Midbrain (tissue), 1 donor: ENCODE results near the gene CDC14B.
"Not testable (repeated sequence)": the region's sequence is repeated elsewhere in the genome, so short reads cannot be mapped to it uniquely, and the experiment has no call there.

Experiments used
- DNase-seq: peaks from one replicate; lab custom pipeline; 2025; lab: John Stamatoyannopoulos, UW

CDC14B gene

DNA sequence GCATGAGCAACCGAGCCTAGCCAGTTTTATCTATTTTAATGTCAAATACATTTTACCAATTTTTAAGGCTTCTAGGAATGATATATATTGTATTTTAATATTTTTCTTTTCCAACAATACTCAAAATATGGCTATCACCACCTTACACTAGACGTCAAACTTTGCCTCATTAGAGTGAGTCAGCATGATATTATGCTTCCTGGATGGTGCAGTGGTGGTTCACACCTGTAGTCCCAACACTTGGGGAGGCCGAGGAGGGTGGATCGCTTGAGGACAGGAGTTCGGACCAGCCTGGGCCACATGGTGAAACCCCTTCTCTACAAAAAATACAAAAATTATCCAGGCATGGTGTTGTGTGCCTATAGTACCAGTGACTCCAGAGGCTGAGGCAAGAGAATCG lies 7.3 kb upstream of the CDC14B start:
- no peak for DNase-seq

DNA sequence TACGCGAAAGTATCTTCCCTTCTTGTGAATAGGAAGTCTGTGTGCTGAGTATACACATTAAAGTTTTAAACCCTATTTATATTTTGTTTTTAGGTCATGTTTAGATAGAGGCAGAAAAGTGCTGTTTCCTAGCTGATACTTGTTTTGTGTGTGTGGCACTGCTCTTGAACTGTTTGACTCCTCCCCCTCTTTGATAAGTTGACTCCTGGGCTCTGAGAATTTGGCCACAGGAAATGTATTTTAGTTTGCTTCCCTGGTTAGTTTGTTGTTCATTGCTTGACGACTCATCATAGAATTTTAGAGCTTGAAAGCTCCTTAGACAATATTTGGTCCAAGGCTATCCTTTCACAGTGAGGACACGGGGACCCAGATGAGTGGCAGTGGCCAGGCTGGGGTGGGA lies 2.0 kb upstream of the CDC14B start:
- DNase-seq: no peak

DNA sequence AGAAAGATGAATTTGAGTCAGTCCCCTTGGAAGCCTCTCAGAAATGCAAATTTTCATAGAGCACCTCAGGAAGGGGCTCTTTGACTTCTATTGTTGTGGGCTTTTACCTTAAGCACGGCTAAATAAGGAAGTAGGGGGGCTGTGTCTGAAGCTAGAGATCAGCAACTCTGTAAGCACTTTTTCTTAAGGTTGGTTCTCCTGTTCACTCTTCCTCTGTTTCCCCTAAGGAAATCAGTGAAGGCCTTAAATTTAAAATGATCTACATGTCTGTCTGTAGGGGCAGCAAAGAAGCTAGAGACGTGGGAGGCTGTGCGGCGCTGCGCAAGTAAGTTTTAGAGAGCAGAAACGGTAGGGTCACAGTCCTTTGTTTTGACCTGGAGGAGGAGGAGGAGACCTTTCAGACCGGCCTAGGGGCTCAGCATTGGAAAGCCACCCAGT lies 1.2 kb upstream of the CDC14B start:
- DNase-seq: no peak

DNA sequence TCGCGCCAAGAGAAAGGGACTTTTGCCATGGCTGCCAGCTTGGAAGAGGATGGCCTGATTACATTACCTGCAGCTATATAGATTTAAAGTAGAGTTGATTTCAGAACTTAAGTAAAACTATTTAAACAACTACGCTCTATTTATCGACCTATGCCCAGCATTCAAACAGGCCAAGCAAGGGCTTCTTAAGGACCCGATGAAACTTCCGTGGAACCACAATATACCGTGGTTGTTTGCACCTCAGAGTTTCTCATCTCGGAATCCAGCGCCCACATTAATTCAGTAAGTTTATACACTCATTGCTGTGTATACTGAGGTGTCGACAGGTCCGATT lies 505 bp upstream of the CDC14B start:
- DNase-seq: no peak

DNA sequence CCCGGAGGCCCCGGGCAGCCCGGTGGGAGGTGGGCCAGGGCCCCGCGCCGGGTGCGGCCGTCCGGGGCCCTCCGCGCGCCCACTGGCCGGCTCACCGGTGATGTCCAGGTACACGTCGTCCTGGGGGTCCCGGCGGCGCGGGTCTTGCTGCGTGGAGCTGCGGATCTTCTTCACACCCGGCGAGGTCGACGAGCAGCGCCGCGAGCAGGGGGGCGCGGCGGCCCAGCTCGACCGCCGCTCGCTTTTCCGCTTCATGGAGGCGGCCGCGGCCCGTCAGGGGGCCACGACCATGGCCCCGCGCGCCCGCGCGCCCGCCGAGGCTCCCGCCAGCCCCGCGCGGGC lies 548 bp downstream of the CDC14B start:
- no peak for DNase-seq

DNA sequence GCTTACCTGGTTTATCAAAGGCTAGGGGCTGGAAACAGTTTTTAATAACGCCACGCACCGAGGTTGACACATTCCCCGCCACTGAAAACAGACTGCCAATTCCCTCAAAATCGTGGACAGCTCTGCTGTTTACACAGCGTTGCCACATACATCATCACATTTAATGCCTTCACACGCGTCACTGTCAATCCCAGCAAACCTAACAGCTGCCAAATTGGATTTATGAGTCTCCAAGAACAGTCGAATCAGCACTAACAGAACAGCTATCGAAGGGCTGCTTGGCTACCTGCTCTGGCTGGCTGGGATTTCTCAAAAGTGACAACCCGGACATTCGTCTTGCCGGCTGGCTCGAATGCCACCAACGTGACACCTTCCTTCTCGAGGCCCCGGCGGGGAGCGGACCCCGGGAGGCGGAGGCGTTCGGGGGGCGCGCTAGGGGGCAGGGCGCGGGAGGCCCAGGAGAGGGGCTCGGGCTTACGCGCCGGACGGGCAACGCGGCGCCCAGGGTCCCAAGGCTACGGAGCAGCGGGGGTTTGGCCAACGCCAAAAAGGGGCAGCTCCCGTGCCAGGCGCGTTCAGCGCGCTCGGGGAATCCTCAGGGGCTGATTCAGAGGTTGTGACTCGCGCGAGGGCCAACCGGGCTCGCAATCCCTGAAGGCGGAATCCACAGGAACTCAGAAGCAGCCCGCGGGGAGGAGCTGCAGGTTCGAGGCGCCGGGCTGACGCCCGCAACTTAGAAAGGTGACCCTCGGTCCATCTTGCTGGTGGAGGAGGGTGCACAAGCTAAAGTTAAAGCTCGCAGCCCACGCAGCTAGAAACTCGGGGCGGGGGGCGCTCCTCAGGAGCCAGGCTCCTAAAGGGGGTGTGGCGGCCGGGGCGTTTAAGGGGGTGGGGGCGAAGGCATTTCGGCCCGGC lies 1.2 kb downstream of the CDC14B start:
- DNase-seq: peak; percentile 56

DNA sequence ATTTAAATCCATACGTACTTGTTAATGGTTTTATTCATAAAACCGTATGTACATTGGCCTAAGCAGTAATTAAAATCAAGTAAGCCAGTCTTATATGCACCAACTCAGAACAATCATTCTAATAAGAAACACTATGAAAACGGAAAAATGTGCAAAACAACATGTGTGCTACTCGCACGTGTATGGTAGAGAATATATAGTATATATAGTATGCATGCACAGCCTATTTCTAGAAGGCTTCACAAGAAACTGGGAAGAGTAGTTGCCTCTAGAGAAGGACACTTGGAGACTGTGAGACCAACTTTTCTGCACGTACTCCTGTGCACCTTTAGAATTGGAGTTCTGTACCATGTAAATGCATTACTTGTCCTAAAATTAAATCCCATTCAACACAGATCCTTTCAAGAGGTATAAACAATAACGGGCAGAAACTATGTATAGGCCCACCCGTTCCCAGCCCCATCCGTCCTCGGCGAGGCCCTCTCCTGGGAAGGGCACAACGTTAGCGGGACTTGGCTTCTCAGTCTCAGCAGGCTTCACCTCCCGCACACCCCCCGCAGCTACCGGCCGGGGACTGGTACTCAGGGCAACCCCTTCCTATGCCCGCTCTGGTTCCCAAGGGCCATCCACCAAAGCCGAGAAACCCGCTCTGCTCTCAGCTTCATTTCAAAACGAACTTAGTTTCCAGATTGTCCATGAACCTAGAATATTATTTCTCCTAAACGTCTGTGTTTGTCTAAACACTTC lies 2.0 kb downstream of the CDC14B start:
- DNase-seq: peak; percentile 44

DNA sequence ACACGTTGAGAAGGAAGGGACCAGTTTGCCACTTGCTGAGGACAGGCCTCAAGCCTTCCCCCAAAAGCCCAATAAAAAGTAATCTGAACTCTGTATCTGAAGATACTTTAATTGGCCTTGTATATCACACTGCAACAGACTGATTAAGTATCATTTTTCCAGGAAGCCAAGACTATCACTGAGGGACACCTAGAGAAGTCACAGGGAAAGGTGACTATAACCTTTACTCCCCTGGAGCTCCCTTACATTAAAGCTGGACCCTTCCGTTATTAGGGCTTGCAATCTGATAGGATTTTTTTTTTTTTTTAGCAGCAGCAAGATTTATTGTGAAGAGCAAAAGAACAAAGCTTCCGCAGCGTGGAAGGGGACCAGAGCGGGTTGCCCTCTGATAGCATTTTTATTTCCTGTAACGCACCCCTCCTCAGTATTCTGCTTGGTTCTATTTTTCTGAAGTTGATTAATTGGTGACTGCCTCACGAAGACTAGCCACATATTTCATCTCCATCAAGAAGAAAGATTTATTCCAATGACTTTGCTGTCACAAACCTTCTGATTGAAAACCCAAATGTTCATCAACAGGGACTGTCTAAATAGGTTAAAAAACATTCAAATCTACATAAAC lies 2.7 kb downstream of the CDC14B start:
- DNase-seq: no peak

DNA sequence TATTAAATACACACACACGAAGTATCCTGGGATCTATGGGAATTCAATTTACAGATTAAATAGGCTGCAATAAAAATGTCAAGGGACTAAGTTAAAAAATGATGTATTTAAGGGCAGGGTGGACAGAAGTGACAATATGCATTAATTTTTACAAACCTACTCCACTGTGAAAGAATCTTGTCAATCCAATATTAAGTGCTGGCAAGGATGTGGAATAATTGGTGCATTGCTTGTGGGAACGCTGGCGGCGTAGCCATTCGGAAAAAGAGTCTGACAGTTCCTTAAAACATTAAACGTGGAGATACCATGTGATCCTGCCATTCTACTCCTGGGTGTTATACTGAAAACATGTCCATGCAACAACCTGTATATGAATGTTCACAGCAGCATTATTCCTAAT lies 4.2 kb downstream of the CDC14B start:
- DNase-seq: no peak

DNA sequence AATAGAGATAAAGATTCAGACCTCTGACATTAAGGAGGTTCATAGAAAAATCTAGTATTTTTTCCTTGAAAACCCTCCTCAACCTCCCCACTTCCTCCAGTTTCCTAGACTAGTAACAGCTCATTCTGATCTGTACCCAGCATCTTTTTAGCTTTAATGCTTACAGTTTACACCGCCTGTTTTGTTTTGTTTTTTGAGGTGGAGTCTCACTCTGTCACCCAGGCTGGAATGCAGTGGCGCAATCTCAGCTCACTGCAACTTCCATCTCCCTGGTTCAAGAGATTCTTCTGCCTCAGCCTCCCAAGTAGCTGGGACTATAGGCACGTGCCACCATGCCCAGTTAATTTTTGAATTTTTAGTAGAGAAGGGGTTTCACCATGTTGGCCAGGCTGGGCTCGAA lies 5.0 kb downstream of the CDC14B start:
- DNase-seq: not testable (repeated sequence)

DNA sequence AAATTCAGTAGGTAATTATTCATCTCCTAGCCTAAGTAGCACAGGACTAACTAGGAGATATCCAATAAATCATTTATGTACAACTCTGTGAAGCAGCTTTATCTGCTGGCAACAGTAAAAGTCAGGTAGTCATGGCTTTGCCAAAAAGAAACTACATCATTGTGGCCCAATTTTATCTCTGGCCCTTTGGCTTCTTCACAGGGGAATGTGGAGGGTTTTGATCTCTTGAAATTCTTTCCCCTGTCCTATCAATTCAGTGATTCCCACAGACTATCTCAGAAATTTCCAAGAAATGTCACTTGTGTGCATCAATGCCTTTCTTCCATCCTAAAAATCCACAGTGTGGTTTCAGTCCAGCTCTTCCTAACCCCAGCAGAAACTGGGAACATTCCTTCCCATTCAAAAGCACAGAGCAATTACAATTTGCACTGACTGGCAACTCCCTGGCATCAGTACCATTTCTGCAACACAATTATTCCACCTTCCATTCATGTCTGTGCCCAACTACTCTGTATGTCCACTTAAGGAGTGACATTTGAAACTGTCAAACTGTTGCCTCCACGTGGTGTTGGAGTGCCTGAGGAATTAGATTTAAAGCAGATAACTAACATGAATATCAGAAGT lies 6.6 kb downstream of the CDC14B start:
- DNase-seq: peak; percentile 22

DNA sequence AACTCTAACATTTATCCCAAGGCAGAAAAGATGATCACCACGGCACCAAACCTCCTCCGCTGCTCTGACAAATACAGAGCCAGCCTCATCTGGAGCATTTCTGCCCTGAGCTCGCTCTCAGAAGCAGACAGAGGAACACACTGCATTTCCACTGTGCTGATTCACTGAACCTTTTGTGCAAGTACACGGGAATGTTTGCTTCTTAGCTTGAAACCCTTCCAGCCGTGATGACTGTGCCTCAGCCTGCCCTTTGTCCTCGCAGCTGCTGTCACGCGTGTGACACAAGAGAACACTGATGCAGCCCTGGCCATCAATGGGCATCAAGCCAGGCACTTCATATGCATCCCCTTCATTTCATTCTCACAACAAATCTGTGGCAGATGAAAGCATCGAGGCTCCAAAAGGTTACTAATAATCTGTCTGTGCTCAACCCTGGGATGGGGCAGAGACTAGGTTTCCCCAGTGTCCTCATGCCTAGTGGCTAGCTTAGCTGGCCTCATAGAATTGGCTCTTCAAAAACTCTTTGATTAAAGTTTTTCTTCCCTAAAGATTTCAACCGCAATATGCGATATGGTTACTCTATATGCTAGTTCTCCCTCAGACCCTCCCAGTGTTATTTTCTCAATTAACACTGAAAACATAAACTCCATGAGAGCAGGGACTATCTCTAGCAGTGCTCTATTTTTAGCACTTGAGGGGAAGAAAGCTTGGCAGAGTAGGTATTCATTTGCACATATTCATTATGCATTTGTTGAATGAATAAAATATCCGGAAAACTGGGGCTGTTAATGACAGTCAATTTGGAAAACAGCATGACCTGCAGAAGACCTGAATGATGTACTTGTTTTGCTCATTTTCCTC lies 7.3 kb downstream of the CDC14B start:
- DNase-seq: peak; percentile 91

DNA sequence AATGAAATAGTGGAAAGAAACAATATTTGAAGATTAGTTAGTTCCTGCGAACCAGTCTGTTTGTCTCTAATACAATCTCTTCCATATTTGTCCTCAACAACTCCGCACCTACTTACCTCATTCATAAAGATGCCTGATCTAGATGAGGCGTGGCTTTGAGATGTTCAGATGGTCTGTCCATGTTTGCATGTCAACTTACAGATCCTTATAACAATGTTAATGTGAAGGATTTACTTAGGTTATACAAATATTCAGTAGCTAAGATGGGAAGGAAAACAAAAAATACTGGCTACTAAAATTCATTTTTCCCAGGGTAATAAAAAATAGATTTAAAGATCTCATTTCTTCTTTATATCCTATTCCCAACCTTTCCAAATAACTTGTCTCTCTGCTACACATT lies 8.3 kb downstream of the CDC14B start:
- DNase-seq: peak; percentile 20

DNA sequence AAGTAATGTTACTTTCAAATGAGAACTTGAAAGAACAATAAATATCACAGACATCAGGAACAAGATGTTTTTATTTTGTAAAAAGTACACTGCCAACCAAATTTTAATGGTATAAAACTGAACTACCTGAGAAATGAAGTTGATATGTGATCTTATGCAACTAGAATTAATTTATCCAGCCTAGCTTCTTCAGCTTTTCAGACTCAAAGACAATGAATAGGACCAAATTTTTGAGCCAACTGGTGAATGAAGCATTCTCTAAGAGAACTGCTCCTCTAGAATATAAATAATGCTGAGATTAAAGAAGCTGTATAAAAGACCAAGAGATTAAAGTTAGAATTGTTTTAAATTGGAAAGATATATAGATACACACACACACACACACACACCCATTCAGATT lies 9.9 kb downstream of the CDC14B start:
- DNase-seq: peak; percentile 16

DNA sequence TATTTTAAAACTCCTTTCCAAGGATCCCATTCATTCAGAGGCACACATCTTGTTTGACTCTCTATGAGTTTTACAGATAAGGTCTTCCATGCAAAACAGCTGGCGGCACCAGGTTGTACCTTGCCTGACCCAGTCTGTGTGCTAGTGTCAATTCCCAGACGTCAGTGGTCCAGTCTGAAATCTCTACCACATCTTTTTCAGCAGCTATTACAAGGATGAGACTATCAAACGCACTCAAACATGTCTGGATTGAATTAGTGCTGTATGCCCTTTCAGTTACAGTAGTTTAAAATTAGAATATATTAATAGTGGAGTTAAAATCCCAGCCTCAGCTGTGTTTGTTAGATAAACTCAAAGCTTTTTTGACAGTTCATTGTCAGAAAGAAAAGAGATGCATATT lies 11.7 kb downstream of the CDC14B start:
- no peak for DNase-seq

DNA sequence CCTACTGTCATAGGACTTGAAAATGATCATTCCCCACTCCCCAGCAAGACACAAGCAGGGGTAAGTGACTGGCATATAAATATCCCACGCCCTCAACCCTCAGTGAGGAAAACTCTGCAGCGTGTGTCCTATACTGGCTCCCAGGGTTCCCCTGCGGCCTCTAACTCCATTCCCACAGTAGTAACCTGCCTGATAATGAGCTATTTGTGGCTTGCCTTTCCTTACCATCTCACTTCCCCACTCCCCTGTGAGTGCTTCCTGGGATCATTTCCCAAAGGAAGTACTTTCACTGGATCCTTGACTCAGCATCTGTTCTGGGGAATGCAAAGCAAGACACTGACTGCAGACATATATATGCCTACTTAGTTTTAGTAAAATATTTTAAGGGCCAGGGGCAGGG lies 14.3 kb downstream of the CDC14B start:
- no peak for DNase-seq

DNA sequence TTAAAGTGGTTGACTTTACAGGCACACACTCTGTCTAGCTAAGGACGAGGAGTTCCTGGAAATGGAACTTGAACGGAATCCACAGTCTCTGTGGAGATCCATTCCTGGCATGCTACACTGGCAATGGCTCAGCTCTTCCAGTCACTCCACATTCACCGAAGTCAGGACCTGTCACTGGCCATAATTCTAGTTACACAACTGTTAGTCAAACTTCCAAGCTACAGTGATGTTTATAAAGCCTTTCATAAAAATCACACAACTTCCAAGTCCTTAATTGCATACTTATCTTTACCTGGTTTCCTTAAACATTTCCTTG lies 15.7 kb downstream of the CDC14B start:
- peak; percentile 45 for DNase-seq

DNA sequence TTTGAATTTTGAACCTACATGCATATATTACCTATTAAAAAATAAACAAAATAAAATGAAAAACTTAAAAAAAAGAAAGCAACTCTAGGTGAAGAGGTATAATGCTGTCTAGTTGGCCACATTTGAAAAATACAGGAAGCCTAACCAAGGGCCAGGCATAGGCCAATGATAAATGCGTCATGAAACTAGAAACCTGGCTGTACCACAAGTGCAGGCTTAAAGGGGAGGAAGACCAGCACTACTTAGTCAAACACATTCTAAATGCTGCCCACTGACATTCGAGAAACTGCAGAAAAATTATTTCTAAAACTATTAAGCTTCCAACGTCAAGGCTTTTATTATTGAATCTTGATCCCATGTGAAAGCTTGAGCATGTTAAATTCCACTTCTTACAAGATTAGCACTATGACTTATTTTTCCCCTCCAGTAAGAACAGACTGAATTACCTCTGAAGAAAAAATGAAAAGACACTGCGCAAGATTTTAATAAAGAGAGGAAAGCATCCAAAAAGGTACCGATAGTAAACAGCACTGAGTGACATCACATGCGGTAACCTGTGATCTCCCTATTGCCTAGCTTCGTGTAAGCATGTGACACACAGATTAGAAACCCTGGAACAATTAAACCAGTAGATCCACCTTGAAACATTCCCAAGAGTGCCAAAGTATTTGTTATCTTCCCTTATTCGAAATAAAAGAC lies 16.2 kb downstream of the CDC14B start:
- DNase-seq: no peak

DNA sequence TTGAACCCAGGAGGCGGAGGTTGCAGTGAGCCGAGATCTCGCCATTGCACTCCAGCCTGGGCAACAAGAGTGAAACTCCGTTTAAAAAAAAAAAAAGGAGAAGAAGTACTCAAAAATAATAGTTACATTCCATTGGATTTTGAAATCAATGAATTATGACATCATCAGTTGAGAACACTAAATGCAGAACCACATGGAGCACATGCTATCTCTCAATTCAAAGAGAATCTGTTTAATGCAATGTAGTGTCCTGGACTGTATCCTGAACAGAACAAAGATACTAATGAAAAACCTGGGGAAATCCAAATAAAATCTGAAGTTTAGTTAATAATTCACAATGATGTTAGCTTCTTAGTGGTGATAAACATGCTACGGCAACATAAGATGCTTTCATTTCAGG lies 20.3 kb downstream of the CDC14B start:
- DNase-seq: no peak

DNA sequence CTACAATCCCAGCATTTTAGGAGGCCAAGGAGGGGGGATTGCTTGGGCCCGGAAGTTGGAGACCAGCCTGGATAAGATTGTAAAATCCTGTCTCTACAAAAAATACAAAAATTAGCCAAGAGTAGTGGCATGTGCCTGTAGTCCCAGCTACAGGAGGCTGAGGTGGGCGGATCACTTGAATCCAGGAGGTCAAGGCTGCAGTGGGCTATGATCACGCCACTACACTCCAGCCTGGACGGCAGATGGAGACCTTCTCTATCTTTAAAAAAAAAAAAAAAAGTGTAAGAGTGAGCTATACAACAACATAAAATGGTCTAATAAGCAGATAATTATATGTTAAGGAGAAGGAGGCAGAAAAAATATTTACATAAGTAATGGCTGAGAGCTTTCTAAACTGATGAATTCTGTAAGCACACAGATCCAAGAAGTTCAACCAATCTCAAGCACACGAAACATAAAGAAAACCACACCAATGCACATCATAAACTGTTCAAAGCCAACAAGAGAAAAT lies 23.0 kb downstream of the CDC14B start:
- DNase-seq: no peak
